PC-3 (cell line): ENCODE data around the gene LAMTOR2. TPM values are rescaled to one million over a fixed set of nuclear protein-coding genes. Genes with fewer than 3 reads are reported as not detected.

Source experiments
- ATAC-seq: fragments of 200-7000 bp; cut with Tn5 transposase; 2 replicates; pipeline ENCODE4 v1.9.1; 2020; ENCODE audit warnings: mild to moderate bottlenecking, moderate library complexity
- BruUV-seq: library from RNA; stranded (reverse); fragments of 400-500 nt; replicated peaks from 2 replicates; lab custom pipeline; 2021; lab: Mats Ljungman, UMichigan
- CTCF ChIA-PET: fragments of 300-600 bp; sonication (Branson Sonifier 250); formaldehyde crosslinking; loops from one replicate; lab custom pipeline; 2022; ENCODE audit warnings: antibody characterized with exemption; lab: Charles Lee
- POLR2A ChIA-PET: fragments of 300-600 bp; sonication (Branson Sonifier 250); formaldehyde crosslinking; loops from one replicate; lab custom pipeline; 2022; ENCODE audit warnings: antibody characterized with exemption; ENCODE audit not compliant: unreplicated experiment; lab: Charles Lee
- DNase-seq: peaks from one replicate; pipeline ENCODE4 v3.0.0-alpha.2; 2015
- H2AFZ ChIP-seq: fragments of 300-600 bp; sonication (generic); 2 replicates; pipeline ENCODE4 v1.6.0; 2016; ENCODE audit warnings: antibody characterized with exemption, low read length
- H3F3A ChIP-seq: fragments of 300-600 bp; sonication (generic); one replicate; pipeline ENCODE4 v1.6.0; 2017; ENCODE audit warnings: antibody characterized with exemption, low read length, control low read depth, mild to moderate bottlenecking; ENCODE audit not compliant: unreplicated experiment
- H3K27ac ChIP-seq: fragments of 300-600 bp; sonication (generic); 2 replicates; pipeline ENCODE4 v1.5.1; 2016; ENCODE audit warnings: mild to moderate bottlenecking, low read length
- H3K27me3 ChIP-seq: fragments of 300-600 bp; sonication (generic); 2 replicates; pipeline ENCODE4 v1.6.1; 2016; ENCODE audit warnings: low read length, mixed read lengths
- H3K36me3 ChIP-seq: fragments of 300-600 bp; sonication (generic); 2 replicates; pipeline ENCODE4 v1.6.1; 2016; ENCODE audit warnings: low read depth, mixed run types, low read length, mixed read lengths
- H3K4me1 ChIP-seq: fragments of 300-600 bp; sonication (generic); 2 replicates; pipeline ENCODE4 v1.5.1; 2016; ENCODE audit warnings: low read length; ENCODE audit not compliant: insufficient read depth
- H3K4me2 ChIP-seq: fragments of 300-600 bp; sonication (generic); 2 replicates; pipeline ENCODE4 v1.6.0; 2016; ENCODE audit warnings: low read length
- H3K4me3 ChIP-seq: fragments of 300-600 bp; sonication (generic); 2 replicates; pipeline ENCODE4 v1.5.1; 2016; ENCODE audit warnings: mild to moderate bottlenecking, low read length, mixed read lengths
- H3K79me2 ChIP-seq: fragments of 300-600 bp; sonication (generic); 2 replicates; pipeline ENCODE4 v1.6.1; 2017; ENCODE audit warnings: low read length, mixed read lengths
- H3K9ac ChIP-seq: fragments of 300-600 bp; sonication (generic); 2 replicates; pipeline ENCODE4 v1.6.0; 2016; ENCODE audit warnings: mild to moderate bottlenecking, low read length
- H3K9me2 ChIP-seq: fragments of 300-600 bp; sonication (generic); replicated peaks from 2 replicates; pipeline ENCODE4 v1.6.1; 2016; ENCODE audit warnings: mixed run types, low read length, mixed read lengths
- H3K9me3 ChIP-seq: fragments of 300-600 bp; sonication (generic); 2 replicates; pipeline ENCODE4 v1.6.1; 2016; ENCODE audit warnings: low read length, mixed read lengths
- H4K20me1 ChIP-seq: fragments of 300-600 bp; sonication (generic); 2 replicates; pipeline ENCODE4 v1.6.1; 2016; ENCODE audit warnings: low read length, mixed read lengths
- CTCF ChIP-seq: fragments of 300-600 bp; sonication (generic); conservative IDR thresholded peaks from 2 replicates; pipeline ENCODE4 v1.5.1; 2017; ENCODE audit warnings: antibody characterized with exemption, low read depth, mild to moderate bottlenecking, low read length
- EZH2 ChIP-seq: fragments of 300-600 bp; sonication (generic); IDR thresholded peaks from one replicate; pipeline ENCODE4 v1.6.1; 2017; ENCODE audit warnings: antibody characterized with exemption, mild to moderate bottlenecking, low read length; ENCODE audit not compliant: unreplicated experiment
- EZH2phosphoT487 ChIP-seq: fragments of 300-600 bp; sonication (generic); IDR thresholded peaks from 2 replicates; pipeline ENCODE4 v1.6.1; 2018; ENCODE audit warnings: mild to moderate bottlenecking, antibody characterized with exemption, low read length, borderline replicate concordance
- intact Hi-C: fragments of 100-400 bp; cut with micrococcal nuclease; formaldehyde crosslinking; loops from 2 replicates; pipeline ENCODE4 v1.9.0; 2023
- total RNA-seq: library from RNA; depleted of rRNA; stranded (reverse); fragments of >200 nt; gene quantifications from 2 replicates; pipeline ENCODE4 v1.2.3, GENCODE V29; 2014

Gene LAMTOR2
- total RNA-seq, 1 experiment from 2014 or later, result 130 TPM

GRCh38 chr1:156096640-156097391, 42.2 kb downstream of the LAMTOR2 start:
- ATAC-seq (peak; percentile 97), DNase-seq (peak; percentile 93)
- Histone ChIP-seq H3K4me3 (no peak overlapping the region), H3K9me2 (no peaks in the 10 kb centered on the region), H3K9me3 (no peaks in the 10 kb centered on the region), H3K4me1 (peaks cover 45% of the 10 kb centered on the region), H3K27me3 (no peaks in the 10 kb centered on the region), H3K27ac (peak overlapping the region; percentile 69), H2AFZ (peak overlapping the region; percentile 47), H3F3A (no peaks in the 10 kb centered on the region), H3K79me2 (no peaks in the 10 kb centered on the region), H3K36me3 (no peaks in the 10 kb centered on the region), H4K20me1 (no peaks in the 10 kb centered on the region), H3K4me2 (peak overlapping the region; percentile 48), H3K9ac (peak overlapping the region; percentile 57)
- CTCF ChIA-PET, result interaction anchor here (0.5 to 4.7 kb wide), 14 partner anchors 17 to 128 kb away, joined by 3 to 22 read pairs (median 4); partner anchors contain the start of gene LMNA
- POLR2A ChIA-PET, result interaction anchor here (0.6 to 2.0 kb wide), 2 partner anchors 24 to 33 kb away, joined by 4 to 7 read pairs; no protein-coding TSS in a partner anchor
- intact Hi-C loops, result loop anchor here (1.0 kb wide), 2 partner anchors 17 to 33 kb away; partner anchors contain the start of gene LMNA
- BruUV-seq, result TSS peak; percentile 66
- TF ChIP-seq CTCF (peak; percentile 99), EZH2phosphoT487 (no peak)

- Histone ChIP-seq H3K4me2 (no peak overlapping the region), H3K27me3 (no peaks in the 10 kb centered on the region), H3K4me3 (no peak overlapping the region), H3K27ac (peak overlapping the region; percentile 69; the same call in 1 of the 2 replicates), H3K9me3 (no peaks in the 10 kb centered on the region), H3K36me3 (no peaks in the 10 kb centered on the region), H4K20me1 (no peaks in the 10 kb centered on the region), H3K79me2 (no peaks in the 10 kb centered on the region), H3K4me1 (peaks cover 48% of the 10 kb centered on the region), H2AFZ (no peak overlapping the region), H3F3A (no peaks in the 10 kb centered on the region), H3K9ac (peak overlapping the region; percentile 57; the same call in 1 of the 2 replicates), H3K9me2 (no peaks in the 10 kb centered on the region)
- intact Hi-C loops, result no loop called here
- ATAC-seq (no peak), DNase-seq (no peak)
- BruUV-seq, result no TSS peak
- ChIA-PET POLR2A (interaction anchor here (0.6 to 2.0 kb wide), 2 partner anchors 23 to 32 kb away, joined by 4 to 7 read pairs; no protein-coding TSS in a partner anchor), CTCF (interaction anchor here (0.8 to 4.7 kb wide), 8 partner anchors 17 to 128 kb away, joined by 3 to 22 read pairs (median 4); partner anchors contain the start of gene LMNA)
- no peak for TF ChIP-seq EZH2phosphoT487
- no peak for TF ChIP-seq CTCF
- no peak for TF ChIP-seq EZH2
These were observed 43.1 kb downstream of the LAMTOR2 start for GRCh38 chr1:156097499-156098178.
